ENCODE data around the gene SRGAP3. TPM values are rescaled to one million over a fixed set of nuclear protein-coding genes. Genes with fewer than 3 reads are reported as not detected.

Gene SRGAP3
- total RNA-seq, 1 donor from 2014 or later = 2.7 TPM

DNA sequence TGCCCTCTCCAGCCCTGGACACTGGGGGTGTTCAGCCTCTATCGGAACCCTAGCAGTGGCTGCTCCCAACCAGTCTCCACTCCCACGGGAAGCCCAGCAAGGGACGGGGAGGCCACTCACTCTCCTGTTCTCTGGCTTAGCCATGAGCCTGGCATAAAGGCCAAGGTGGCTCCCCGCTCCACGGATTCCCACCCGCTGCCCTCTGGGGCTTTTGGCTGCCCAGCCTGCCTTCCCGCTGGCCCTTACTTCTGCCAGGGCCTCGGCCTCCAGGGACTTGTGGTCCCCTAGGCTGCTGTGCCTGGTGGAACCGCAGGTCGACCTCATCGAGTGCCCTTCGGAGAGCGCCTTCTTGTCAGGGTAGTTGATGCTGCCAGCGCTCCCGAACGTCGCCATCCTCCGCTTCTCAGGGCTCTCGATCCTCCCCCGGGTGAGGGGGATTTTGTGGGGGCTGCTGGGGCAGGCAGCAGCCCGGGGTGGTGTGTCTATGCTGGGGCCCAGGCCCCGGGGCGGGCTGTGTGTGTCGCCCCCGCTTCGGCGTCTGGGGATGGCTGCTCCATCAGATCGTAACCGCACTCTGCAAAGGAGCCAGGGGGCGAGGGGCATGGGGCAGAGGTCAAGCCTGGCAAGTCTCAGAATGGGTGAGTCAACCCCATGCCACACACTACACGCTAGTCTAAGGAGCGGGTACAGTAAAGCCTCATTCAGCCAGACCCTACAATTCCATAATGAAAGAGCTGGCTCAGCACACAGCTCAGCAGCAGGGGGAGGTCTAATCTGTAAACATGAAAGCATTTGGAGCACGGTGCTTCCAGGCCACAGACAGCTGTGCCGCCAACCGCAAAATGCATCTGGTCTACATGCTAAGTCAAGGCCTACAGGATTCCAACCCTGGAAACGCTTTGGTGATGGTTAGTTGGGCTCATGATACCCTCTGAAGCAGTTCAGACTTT lies 258.9 kb downstream of the SRGAP3 start:
- no peak for DNase-seq (ENCODE audit: low spot score)

DNA sequence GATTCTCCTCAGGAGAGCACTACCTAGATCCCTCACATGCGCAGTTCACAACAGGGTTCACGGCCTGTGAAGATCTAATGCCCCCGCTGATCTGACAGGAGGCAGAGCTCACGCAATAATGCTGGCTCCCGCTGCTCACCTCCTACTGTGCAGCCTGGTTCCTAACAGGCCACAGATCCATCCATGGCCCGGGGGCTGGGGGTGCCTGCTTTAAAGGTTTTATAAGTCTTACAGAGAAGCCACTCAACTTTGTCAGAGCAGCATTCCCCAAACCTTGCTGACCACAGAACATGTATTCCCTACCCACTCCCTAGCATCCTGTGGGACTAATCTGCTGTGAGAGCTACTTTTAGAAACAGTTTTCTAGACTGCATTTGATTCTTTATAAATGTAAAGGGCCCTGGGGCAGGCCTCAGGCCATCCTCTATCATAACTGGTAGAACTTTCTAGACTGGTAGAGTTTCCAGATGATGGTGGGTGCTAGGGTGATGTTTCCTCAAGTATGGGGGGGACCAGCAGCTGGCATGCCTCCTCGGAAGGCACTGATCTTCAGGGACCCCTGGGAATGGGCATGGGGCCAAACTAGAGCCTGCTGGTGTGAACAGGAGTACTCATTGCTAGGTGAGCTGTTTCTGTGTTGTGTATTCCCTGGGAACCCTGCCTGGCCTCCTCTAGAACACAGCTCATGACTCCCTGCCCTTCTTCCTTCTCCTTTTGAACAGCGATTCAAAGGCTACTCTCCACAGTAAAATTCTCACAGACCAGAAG lies 260.5 kb downstream of the SRGAP3 start:
- no peak for DNase-seq (ENCODE audit: low spot score)

DNA sequence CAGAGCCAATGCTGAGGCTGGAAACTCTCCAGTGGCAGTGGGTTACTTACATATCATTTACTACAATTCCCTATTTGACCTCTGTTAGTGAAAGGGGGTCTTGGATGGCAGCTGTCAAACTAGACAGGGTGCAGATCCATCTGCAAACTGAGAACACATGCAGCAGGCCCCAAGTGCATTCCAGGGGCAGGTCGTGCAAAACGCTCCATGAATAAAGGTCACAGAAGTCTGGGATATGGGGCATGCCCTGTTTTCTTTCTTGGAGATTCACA lies 261.1 kb downstream of the SRGAP3 start:
- no peak for DNase-seq (ENCODE audit: low spot score)

DNA sequence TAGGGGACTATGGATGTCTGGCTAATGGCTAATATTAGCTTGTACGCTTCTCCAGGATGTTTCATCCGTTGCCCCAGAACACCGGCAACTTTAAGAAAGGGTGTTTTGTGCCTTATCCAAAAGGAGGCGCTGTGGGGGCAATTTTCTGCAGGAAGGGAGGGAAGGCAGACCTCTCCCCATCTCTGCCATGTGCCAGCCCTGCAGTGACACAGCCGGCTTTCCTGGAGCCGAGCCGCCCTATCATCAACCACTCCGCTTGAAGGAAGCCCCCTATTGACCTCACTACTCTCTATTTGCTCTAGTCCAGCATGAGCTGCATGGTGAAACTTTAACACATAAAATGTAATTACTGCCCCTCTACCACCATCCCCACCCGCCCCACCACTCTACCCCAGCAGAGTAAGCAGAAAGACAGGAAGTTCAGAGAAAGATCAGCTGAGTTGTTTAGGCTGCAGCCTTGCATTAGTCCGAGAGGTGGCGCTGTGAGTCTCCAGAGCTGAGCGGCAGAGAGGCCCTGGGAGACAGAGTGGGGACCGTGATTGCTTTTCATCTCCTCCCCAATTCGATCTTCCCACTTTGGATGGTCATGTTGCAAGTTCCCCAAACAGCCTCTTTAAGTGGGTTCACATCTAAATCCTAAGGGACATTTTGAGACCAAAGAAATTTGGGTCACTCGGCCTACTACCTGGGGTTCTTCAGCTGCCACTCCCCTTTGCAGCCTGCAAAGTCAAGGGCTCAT lies 261.6 kb downstream of the SRGAP3 start:
- DNase-seq (ENCODE audit: low spot score) = no peak

DNA sequence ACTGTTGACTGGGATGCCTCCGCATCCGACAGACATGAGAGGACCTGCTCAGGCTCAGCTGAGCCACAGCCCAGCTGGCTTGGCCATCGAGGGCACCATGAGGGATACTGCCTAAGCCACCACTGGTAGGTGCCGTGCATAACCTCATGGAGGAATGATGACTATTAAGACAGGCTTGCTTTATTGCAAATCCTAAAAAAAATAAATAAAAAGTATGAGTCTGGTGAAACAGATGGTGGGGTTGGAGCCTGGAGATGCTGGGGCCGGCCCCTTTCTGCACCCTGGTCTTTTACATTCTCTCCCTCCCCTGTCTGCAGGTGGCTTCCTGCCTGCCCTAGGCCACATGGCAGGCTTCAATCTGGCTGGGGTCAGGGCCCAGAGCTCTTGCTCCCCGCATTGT lies 262.2 kb downstream of the SRGAP3 start:
- no peak for DNase-seq (ENCODE audit: low spot score)

DNA sequence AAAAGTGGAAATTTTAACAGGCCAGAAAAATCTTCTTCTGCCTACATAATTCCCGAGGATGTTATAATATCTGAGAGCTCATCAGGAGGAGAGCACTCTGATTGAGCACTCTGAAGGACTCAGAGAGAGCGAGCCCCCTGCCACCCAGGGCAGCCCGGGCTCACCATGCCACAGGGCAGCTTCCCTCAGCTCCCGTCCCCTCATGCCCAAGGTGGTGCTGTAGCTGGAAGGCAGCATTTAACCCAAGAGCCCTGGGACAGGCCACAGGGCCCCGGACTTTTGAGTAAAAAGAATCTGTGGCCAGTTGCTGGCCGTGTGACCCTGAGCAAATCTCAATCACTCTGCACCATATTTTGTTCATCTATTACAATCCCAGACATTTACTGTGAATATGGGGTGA lies 262.7 kb downstream of the SRGAP3 start:
- no peak for DNase-seq (ENCODE audit: low spot score)

DNA sequence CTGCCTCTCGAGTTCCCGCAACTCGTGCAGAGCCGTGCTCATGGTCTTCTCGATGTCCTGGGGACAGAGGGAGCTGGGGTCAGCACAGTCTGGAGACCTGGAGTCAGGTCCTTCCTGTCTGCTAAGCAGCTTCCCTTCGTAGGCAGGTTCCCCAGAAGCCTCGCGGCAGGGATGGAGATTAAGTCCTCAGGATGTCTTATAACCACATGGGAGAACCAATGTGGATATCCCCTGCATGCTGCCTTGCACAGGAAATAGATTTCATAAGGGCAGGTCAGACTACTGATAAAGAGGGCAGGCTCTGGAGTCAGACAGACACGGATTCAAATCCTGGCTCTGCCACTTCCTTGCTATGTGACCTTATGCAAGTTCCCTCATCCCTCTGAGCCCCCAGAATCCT lies 263.6 kb downstream of the SRGAP3 start:
- DNase-seq (ENCODE audit: low spot score) = no peak

DNA sequence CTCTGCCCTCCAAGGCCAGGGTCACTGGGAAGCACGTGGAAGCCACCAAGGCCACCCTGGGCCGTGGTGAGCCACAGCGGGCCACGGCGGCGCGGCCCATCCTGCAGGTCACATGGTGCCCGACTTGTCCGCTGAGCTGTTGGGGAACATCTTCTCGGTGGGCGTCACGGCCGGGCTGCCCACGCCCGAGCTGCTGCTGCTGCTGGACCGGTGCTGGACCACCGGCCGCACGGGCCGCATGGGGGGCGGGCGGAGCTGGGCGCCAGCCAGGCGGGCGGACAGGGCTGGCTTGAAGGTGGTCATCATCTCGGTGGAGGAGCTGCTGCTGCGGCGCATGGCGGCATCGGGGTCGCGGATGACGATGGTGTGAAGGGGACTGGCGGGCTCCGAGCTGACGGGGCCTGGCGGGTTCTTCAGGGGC lies 264.0 kb downstream of the SRGAP3 start:
- DNase-seq (ENCODE audit: low spot score) = no peak

DNA sequence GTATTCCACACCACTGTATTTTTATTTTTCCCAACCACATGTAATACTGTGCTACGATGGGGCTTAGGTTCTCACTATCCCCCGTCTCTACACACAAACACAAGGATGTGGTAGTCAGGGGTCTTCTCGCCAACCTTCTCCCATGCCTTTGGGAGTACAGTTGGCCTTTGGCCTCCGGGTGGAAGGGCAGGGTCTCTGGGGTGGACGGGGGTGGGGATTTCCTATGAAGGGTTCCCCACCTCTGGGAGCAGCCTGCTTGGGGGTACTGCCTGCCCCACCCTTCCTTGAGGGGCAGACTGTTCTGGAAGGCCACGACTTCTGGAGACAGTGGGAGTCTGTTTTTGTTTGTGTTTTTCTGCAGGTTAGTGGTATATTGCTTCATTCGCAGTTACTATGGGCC lies 264.9 kb downstream of the SRGAP3 start:
- DNase-seq (ENCODE audit: low spot score) = no peak

DNA sequence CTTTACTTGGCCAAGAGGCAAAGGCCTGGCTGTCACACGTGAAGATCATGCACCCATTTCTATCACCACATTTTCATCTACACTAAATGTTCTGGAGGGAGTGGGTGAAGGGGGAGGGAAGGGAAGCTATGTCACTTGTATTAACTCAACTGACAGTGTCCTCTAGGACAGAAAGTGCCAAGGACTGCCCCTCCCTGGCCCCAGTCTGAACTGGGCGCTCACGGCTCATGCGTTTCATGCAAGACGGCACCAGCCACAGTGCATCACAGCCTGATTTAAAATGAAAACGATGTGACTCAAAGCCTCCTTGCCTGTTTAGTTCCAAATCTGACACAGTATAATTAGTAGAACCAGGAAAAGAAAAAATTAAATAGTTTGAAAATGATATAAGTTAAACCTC lies 265.4 kb downstream of the SRGAP3 start:
- DNase-seq (ENCODE audit: low spot score) = no peak

DNA sequence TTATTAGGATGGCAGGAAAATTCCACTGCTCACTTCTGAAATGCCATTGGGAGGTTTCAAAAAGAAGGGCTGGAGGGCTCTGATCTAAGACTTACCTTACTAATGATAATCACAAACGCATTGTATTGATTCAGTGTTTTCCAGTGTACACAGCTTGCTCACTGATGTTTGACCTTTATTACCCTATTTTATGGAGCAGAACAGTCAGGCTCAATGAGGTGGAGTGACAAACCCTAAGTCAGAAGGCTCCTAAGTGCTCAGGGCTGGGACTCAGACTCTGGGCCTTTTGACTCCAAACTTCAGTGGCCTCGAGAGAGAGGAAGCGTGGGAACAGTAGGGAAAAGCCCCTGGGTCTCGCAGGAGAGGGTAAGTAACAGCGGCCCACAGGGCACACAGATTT lies 265.9 kb downstream of the SRGAP3 start:
- DNase-seq (ENCODE audit: low spot score) = no peak

DNA sequence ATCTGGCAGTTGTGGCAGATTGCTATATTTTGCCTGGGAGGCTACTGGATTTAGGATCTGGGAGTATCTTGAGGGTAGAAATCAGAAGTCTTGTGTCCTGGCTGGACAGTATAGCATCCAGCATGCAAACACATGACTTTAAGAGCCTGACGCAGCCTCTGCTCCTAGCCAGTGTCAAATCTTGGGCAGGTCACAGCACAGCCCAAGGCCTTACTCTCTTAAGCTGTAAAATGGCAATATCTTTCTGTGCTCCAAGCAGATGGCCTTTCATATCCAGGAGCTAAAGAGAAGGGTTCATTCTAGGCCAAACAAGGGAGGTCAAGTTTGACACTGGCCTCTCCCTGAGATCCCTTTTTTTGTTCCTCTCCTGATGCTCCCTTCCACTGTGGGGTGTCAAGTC lies 266.4 kb downstream of the SRGAP3 start:
- DNase-seq (ENCODE audit: low spot score) = no peak

DNA sequence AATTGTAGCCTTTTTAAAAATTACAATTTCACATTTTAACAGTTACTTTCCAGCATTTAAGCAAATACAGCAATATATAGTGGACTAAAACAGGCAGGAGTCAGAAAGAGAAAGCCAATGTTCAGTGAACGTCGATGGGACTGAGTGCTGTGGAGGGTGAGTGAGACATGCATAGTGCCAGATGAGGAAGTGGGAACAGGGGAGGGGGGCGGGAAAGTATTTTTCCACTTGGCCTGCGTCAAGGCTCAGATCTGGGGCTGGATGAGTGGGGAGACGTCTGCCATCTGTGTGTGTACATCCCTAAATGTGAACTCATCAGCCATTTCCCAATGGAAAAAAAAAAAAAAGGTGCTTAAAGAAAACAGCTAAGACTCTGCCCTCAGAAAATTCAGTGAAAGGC lies 266.9 kb downstream of the SRGAP3 start:
- DNase-seq (ENCODE audit: low spot score) = no peak

DNA sequence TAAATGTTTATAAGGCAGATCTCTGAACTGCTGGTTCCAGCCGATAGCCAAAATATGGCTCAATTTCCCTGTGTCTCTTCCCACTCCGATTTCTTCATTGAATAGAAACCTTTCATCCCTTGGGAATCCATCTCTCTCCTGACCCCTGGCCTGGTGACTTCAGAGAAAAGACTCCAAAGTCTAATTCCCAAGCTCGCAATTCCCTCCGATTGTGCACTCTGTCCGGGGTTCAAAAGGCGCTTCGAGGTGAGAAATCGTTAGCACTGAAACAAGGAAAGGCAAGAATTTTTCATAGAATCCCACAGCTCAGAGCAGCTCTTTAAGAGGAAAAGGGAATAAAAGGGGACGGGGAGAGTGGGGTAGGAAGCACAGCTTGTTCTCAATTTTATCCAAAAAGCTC lies 267.7 kb downstream of the SRGAP3 start:
- no peak for DNase-seq (ENCODE audit: low spot score)

DNA sequence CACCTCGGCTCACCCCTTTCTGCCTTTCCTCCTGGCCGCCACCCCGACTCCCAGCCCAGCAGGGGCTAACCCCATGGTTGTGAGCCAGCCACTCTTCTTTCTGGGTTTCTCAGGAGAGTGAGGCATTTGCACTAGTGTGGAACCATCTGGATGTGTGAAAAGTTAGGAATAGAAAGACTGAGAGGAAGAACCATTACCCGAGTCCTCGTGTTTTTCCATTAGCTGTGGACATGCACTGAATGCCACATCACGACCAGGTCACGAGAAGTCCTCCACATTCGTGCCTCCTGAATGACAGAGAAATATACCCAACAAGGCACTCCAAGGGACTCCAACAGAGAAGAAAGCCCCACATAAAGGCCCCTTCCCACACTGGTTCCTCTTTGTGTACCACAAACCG lies 268.1 kb downstream of the SRGAP3 start:
- DNase-seq (ENCODE audit: low spot score) = no peak

DNA sequence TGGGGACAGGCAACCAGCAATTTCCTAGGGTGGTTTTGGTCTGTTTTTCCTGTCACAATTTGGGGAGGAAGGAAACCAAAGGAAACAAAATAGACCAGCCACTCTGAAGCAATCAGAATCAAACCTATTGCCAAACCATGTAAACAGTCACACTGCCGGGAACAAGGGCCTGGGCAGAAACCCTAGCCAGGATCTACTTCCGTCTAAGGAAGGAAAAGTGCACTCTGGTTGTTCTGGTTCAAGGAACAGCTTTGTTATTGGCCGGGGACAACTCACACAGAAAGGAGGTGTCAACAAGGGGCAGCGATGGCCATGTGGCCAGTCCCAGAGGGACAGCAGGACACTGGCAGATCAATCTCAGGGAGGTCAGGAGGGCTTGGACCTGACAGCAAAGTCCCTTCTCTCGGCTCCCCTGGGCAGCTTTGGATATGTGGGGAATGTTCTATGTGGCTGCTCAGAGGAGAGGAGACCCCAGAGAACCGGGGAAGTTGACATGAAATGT lies 268.6 kb downstream of the SRGAP3 start:
- no peak for DNase-seq (ENCODE audit: low spot score)

DNA sequence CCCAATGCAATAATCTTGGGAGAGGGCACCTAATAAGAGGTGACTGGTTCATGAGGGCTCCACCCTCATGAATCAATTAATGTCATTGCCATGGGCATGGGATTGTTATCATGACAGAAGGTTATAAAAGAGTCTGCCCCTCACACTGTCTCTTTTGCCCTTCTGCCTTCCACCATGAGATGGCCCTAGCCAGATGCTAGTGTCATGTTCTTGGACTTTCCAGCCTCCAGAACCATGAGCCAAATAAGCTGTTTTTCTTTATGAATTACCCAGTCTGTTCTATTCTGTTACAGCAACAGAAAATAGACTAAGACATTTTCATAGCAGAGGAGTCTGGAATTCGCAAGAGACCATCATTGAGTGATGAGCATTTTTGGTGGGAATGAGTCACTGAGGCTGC lies 270.2 kb downstream of the SRGAP3 start:
- no peak for DNase-seq (ENCODE audit: low spot score)

DNA sequence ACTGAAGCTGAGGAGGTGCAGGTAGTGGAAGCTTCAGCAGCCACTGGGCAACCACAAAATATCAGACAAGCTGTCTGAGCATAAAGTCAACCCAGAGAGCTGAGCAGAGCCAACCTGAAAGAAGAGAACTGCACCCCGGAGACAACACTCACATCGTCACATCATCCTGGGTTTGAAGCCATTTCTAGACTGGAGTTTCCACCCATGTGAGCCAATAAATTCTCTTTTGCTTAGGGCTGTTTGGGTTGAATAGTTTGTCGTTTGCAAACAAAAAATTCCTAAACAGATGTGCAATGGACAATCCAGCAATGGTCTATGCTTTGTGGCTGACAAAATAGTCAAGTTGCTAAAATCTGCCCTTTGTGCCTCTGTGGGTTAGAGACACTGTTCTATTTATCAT lies 270.9 kb downstream of the SRGAP3 start:
- DNase-seq (ENCODE audit: low spot score) = no peak

DNA sequence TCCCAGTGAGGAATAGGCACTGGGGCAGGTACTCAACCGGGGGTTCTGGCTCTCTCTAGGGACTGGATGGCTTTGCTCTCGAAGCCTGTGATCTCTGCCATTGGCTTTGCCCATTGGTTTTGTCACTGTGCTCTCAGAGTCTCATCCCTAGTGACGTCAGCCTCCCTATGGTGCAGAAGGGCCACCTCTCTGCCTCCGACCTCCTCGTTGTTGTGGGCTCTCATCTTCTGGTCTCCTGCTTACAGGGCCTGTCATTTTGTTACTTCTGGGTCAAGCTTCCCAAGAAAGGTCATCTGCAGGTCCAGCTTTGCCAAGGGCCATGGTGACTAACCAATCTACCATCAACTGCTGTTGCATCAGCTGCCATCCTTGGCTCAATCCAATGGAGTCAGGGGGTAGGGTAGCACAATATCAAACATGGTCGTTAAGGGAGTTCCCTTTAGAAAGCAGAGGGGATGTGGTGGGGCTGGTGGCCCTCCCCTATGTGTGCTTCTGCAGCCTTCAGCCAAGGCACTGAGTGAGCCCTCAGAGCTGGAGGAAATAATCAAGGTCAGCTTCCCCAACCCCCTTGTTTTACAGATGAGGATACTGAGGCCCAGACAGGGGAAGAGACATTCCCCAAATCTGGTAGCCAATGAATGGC lies 272.8 kb downstream of the SRGAP3 start:
- DNase-seq (ENCODE audit: low spot score) = no peak

DNA sequence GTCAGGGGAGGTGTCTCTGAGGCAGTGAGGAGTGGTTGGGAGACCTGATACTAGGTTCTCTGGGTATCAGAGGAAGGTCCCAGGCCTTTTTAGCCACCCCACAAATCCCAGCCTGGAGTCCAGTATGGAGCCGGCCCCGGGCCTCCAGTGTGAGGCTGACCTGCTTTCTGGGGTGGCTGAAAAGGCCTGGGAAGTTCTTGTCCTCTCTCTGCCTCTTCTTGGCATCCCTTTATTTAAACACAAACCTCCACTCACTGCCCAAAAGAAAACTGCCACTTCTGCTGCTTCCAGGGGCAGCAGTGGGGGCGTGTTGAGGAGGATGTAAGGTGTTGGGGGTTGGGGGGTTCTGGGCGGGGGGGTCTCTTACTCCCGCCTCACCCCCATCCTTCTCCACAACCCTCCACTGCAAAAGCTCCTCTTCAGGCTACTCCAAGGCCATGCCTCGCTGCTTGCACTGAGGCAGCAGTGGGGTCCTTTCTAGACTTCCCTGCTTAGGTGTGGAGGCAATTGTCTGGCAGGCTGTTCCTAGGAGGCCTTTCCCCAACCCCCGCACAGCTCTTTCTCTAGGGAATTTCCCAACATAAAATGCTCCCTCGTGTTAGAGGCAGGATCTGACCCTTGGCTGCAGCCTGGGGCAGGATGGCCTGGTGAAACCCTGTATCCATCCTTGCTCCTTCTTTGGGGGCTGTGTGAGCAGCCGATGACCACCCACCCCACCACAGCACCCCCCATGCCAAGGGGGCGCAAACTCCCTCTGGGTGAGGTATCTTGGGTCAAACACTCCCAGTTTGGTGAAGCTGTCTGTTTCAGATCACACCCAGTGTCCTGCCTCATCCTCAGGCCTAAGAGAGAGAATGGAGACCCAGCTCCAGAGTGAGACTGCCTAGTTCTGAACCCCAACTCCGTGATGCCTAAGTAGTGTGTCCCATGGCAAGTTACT lies 274.1 kb downstream of the SRGAP3 start:
- no peak for DNase-seq (ENCODE audit: low spot score)

Data from mesenteric fat pad (tissue), 1 donor.